ENCODE measurements around the gene DPP10.

Gene DPP10

GRCh38 chr2:114925296-114926255 lies 483.1 kb downstream of the DPP10 start:
- TF ChIP-seq, protein P1, sequence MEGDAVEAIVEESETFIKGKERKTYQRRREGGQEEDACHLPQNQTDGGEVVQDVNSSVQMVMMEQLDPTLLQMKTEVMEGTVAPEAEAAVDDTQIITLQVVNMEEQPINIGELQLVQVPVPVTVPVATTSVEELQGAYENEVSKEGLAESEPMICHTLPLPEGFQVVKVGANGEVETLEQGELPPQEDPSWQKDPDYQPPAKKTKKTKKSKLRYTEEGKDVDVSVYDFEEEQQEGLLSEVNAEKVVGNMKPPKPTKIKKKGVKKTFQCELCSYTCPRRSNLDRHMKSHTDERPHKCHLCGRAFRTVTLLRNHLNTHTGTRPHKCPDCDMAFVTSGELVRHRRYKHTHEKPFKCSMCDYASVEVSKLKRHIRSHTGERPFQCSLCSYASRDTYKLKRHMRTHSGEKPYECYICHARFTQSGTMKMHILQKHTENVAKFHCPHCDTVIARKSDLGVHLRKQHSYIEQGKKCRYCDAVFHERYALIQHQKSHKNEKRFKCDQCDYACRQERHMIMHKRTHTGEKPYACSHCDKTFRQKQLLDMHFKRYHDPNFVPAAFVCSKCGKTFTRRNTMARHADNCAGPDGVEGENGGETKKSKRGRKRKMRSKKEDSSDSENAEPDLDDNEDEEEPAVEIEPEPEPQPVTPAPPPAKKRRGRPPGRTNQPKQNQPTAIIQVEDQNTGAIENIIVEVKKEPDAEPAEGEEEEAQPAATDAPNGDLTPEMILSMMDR (IDR thresholded peaks at IDR 0.05; ENCODE audit: control insufficient read depth, extremely low read depth, insufficient read depth): no peak
- H3K4me3 ChIP-seq (ENCODE audit: low read depth, low read length): no peak overlapping the region
- no peak for DNase-seq (ENCODE audit: low read depth)

GRCh38 chr2:114926303-114926702 lies 483.9 kb downstream of the DPP10 start:
- no peak overlapping the region for H3K4me3 ChIP-seq (ENCODE audit: low read depth, low read length)
- TF ChIP-seq, protein P1 (IDR thresholded peaks at IDR 0.05; ENCODE audit: control insufficient read depth, extremely low read depth, insufficient read depth): no peak
- DNase-seq (ENCODE audit: low read depth): no peak

- H3K4me3 ChIP-seq (ENCODE audit: low read depth, low read length): no peak overlapping the region
- TF ChIP-seq, protein P1 (IDR thresholded peaks at IDR 0.05; ENCODE audit: control insufficient read depth, extremely low read depth, insufficient read depth): no peak
- no peak for DNase-seq (ENCODE audit: low read depth)
Observed at GRCh38 chr2:114929225-114929624, 486.8 kb downstream of the DPP10 start.

GRCh38 chr2:114933671-114934241 lies 491.3 kb downstream of the DPP10 start:
- TF ChIP-seq, protein P1 (IDR thresholded peaks at IDR 0.05; ENCODE audit: control insufficient read depth, extremely low read depth, insufficient read depth): no peak
- H3K4me3 ChIP-seq (ENCODE audit: low read depth, low read length): no peak overlapping the region
- no peak for DNase-seq (ENCODE audit: low read depth)

DNA sequence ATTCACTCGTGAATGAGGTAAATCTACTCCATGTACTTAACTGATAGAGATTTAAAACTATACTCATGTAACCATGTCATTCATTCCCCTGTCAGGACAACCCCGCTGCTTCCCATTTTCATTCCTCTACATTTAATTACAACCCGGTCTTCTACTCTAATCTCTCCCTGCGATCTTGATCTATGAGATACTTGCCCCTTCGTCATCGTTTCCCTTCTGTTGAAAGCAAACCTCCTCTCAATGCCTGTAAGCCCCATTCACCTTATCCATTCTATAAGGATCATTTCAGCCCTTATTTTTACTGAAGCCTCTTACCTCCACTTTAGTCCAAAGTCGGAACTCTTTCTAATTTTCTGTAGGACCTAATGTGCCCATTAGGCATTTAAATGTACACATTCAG lies 492.6 kb downstream of the DPP10 start:
- no peak for DNase-seq (ENCODE audit: low read depth)
- TF ChIP-seq, protein P1 (IDR thresholded peaks at IDR 0.05; ENCODE audit: control insufficient read depth, extremely low read depth, insufficient read depth): no peak
- H3K4me3 ChIP-seq (ENCODE audit: low read depth, low read length): no peak overlapping the region

DNA sequence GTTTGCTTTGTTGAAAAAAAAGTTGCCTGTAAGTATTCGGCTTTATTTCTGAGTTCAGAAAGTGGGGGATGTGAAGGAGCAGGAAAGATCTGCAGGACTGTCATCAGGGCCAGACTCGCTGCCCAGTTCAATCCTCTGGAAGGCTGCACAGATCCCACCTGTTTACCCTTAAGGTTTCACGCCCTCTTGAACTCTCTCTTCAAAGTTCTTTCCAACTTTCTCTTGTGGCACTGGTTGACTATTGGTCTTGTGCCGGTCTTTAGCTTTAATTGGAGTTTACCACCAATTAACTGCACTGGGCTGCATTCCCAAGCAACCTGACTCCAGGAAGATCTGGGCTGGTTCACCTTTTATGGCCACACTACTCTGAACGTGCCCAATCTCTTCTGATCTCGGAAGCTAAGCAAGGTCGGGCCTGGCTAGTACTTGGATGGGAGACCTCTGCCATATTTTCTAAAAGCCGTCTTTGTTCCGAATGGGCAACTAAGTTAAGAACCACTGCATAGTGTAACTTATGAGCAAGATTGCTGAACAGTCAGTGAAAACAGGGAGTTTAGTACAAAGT lies 495.0 kb downstream of the DPP10 start:
- H3K4me3 ChIP-seq (ENCODE audit: low read depth, low read length): no peak overlapping the region
- peak; percentile 69 for DNase-seq (ENCODE audit: low read depth)
- TF ChIP-seq, protein P1 (IDR thresholded peaks at IDR 0.05; ENCODE audit: control insufficient read depth, extremely low read depth, insufficient read depth): no peak
